Mesendoderm (in vitro differentiated cells): ENCODE results near the gene OR1S2.

Experiments used
- DNase-seq: peaks from one replicate; pipeline ENCODE4 v3.0.0; 2013
- H2AK5ac ChIP-seq: 2 replicates; pipeline ENCODE4 v1.6.1; 2013; ENCODE audit warnings: low read length, inconsistent platforms
- H2BK120ac ChIP-seq: 2 replicates; pipeline ENCODE4 v1.6.1; 2013; ENCODE audit warnings: low read depth, mild to moderate bottlenecking, low read length, moderate library complexity, mixed read lengths
- H2BK15ac ChIP-seq: replicated peaks from 2 replicates; pipeline ENCODE4 v1.6.1; 2013; ENCODE audit warnings: low read depth, mild to moderate bottlenecking, moderate library complexity
- H2BK5ac ChIP-seq: 2 replicates; pipeline ENCODE4 v1.6.1; 2013; ENCODE audit warnings: low read length, inconsistent platforms
- H3K18ac ChIP-seq: 2 replicates; pipeline ENCODE4 v1.6.1; 2013; ENCODE audit warnings: mild to moderate bottlenecking, low read length, mixed read lengths
- H3K23ac ChIP-seq: one replicate; pipeline ENCODE4 v1.6.1; 2013; ENCODE audit warnings: low read length
- H3K27ac ChIP-seq: 2 replicates; pipeline ENCODE4 v1.5.1; 2013; ENCODE audit warnings: low read depth, mild to moderate bottlenecking, inconsistent platforms, low read length, moderate library complexity
- H3K27me3 ChIP-seq: 2 replicates; pipeline ENCODE4 v1.6.1; 2013; ENCODE audit warnings: low read length, control low read depth, mild to moderate bottlenecking, inconsistent platforms; ENCODE audit not compliant: insufficient read depth, poor library complexity
- H3K36me3 ChIP-seq: 2 replicates; pipeline ENCODE4 v1.6.1; 2013; ENCODE audit warnings: low read length, inconsistent platforms; ENCODE audit not compliant: control insufficient read depth, insufficient read depth
- H3K4ac ChIP-seq: one replicate; pipeline ENCODE4 v1.6.1; 2013; ENCODE audit warnings: low read depth, mild to moderate bottlenecking, low read length, moderate library complexity
- H3K4me1 ChIP-seq: 2 replicates; pipeline ENCODE4 v1.6.1; 2013; ENCODE audit warnings: low read depth, low read length, inconsistent platforms; ENCODE audit not compliant: control insufficient read depth
- H3K4me2 ChIP-seq: 2 replicates; pipeline ENCODE4 v1.6.1; 2013; ENCODE audit warnings: low read length
- H3K4me3 ChIP-seq: 2 replicates; pipeline ENCODE4 v1.5.1; 2013; ENCODE audit warnings: mild to moderate bottlenecking, low read length
- H3K56ac ChIP-seq: one replicate; pipeline ENCODE4 v1.6.1; 2013; ENCODE audit warnings: low read length
- H3K79me1 ChIP-seq: 2 replicates; pipeline ENCODE4 v1.6.1; 2013; ENCODE audit warnings: low read length, inconsistent platforms
- H3K79me2 ChIP-seq: 2 replicates; pipeline ENCODE4 v1.6.1; 2013; ENCODE audit warnings: mild to moderate bottlenecking, low read length; ENCODE audit not compliant: control insufficient read depth, insufficient read depth
- H3K9ac ChIP-seq: 2 replicates; pipeline ENCODE4 v1.6.1; 2013; ENCODE audit warnings: low read length, inconsistent platforms
- H4K5ac ChIP-seq: one replicate; pipeline ENCODE4 v1.6.1; 2013; ENCODE audit warnings: low read length
- H4K8ac ChIP-seq: one replicate; pipeline ENCODE4 v1.6.1; 2013; ENCODE audit warnings: low read depth, mild to moderate bottlenecking, control low read depth, low read length, moderate library complexity
- WGBS: extraction: QIAGEN DNeasy Blood & Tissue Kit; methylation state at CpG from one replicate; pipeline ENCODE4 v1.1.7; 2013; ENCODE audit warnings: low lambda C conversion rate, missing lambda C conversion rate; ENCODE audit not compliant: insufficient coverage; ENCODE audit errors: extremely low coverage; 5-methylcytosine and 5-hydroxymethylcytosine counted together

The OR1S2 gene

GRCh38 chr11:58179648-58180047 is 24.3 kb downstream of the OR1S2 start:
- Histone ChIP-seq H2BK5ac (no peak overlapping the region), H3K23ac (no peak overlapping the region), H3K4me2 (no peak overlapping the region), H3K4ac (no peak overlapping the region), H4K5ac (no peak overlapping the region), H3K27ac (no peak overlapping the region), H3K56ac (no peak overlapping the region), H3K36me3 (no peaks in the 10 kb centered on the region), H3K4me1 (no peaks in the 10 kb centered on the region), H3K4me3 (no peak overlapping the region), H3K79me2 (no peaks in the 10 kb centered on the region), H2AK5ac (no peak overlapping the region), H3K27me3 (no peaks in the 10 kb centered on the region), H3K18ac (no peak overlapping the region), H4K8ac (no peak overlapping the region), H2BK15ac (no peak overlapping the region), H2BK120ac (no peak overlapping the region), H3K9ac (no peak overlapping the region), H3K79me1 (no peaks in the 10 kb centered on the region)
- DNase-seq, result no peak
- no CpG with 5 or more reads among the region's 7 CpGs for WGBS

- H2BK15ac ChIP-seq, result no peak overlapping the region
- no peaks in the 10 kb centered on the region for H3K79me1 ChIP-seq
- no peak overlapping the region for H2BK120ac ChIP-seq
- no peak overlapping the region for H3K27ac ChIP-seq
- H4K8ac ChIP-seq, result no peak overlapping the region
- H3K27me3 ChIP-seq, result no peaks in the 10 kb centered on the region
- H3K36me3 ChIP-seq, result no peaks in the 10 kb centered on the region
- no peak overlapping the region for H2BK5ac ChIP-seq
- no peak overlapping the region for H2AK5ac ChIP-seq
- no peaks in the 10 kb centered on the region for H3K79me2 ChIP-seq
- no peak overlapping the region for H4K5ac ChIP-seq
- H3K4me1 ChIP-seq, result no peaks in the 10 kb centered on the region
- no peak overlapping the region for H3K23ac ChIP-seq
- H3K4ac ChIP-seq, result no peak overlapping the region
- no peak for DNase-seq
- no peak overlapping the region for H3K9ac ChIP-seq
- no CpG with 5 or more reads among the region's 6 CpGs for WGBS
- no peak overlapping the region for H3K18ac ChIP-seq
- H3K4me2 ChIP-seq, result no peak overlapping the region
- H3K4me3 ChIP-seq, result no peak overlapping the region
- no peak overlapping the region for H3K56ac ChIP-seq
These were observed 25.5 kb downstream of the OR1S2 start for GRCh38 chr11:58178444-58178843.

- no peak overlapping the region for H3K4me3 ChIP-seq
- H4K5ac ChIP-seq, result no peak overlapping the region
- no peak overlapping the region for H3K56ac ChIP-seq
- no peak overlapping the region for H3K23ac ChIP-seq
- H3K4me2 ChIP-seq, result no peak overlapping the region
- H2AK5ac ChIP-seq, result no peak overlapping the region
- H3K18ac ChIP-seq, result no peak overlapping the region
- H3K36me3 ChIP-seq, result no peaks in the 10 kb centered on the region
- no peak for DNase-seq
- no peak overlapping the region for H2BK120ac ChIP-seq
- no peak overlapping the region for H3K4ac ChIP-seq
- H3K27me3 ChIP-seq, result no peaks in the 10 kb centered on the region
- H3K79me2 ChIP-seq, result no peaks in the 10 kb centered on the region
- no peak overlapping the region for H2BK5ac ChIP-seq
- no peak overlapping the region for H3K9ac ChIP-seq
- no peak overlapping the region for H4K8ac ChIP-seq
- no CpG with 5 or more reads among the region's 5 CpGs for WGBS
- H3K4me1 ChIP-seq, result no peaks in the 10 kb centered on the region
- H2BK15ac ChIP-seq, result no peak overlapping the region
- no peaks in the 10 kb centered on the region for H3K79me1 ChIP-seq
- no peak overlapping the region for H3K27ac ChIP-seq
These were observed 26.4 kb downstream of the OR1S2 start for GRCh38 chr11:58177409-58178054.

- no peak overlapping the region for H2BK15ac ChIP-seq
- H3K27ac ChIP-seq, result no peak overlapping the region
- H3K79me2 ChIP-seq, result no peaks in the 10 kb centered on the region
- no peaks in the 10 kb centered on the region for H3K36me3 ChIP-seq
- no peaks in the 10 kb centered on the region for H3K4me1 ChIP-seq
- no peaks in the 10 kb centered on the region for H3K79me1 ChIP-seq
- H3K4ac ChIP-seq, result no peak overlapping the region
- no peak overlapping the region for H2BK120ac ChIP-seq
- no peak overlapping the region for H3K23ac ChIP-seq
- H4K5ac ChIP-seq, result no peak overlapping the region
- H3K9ac ChIP-seq, result no peak overlapping the region
- no peak overlapping the region for H3K56ac ChIP-seq
- no peak overlapping the region for H3K4me2 ChIP-seq
- H2AK5ac ChIP-seq, result no peak overlapping the region
- H3K4me3 ChIP-seq, result no peak overlapping the region
- H3K18ac ChIP-seq, result no peak overlapping the region
- no peak overlapping the region for H4K8ac ChIP-seq
- H3K27me3 ChIP-seq, result no peaks in the 10 kb centered on the region
- H2BK5ac ChIP-seq, result no peak overlapping the region
- DNase-seq, result no peak
- no CpG with 5 or more reads among the region's 7 CpGs for WGBS
These were observed 38.3 kb downstream of the OR1S2 start for GRCh38 chr11:58165504-58166106.

- H3K18ac ChIP-seq, result no peak overlapping the region
- H3K79me1 ChIP-seq, result no peaks in the 10 kb centered on the region
- H4K8ac ChIP-seq, result no peak overlapping the region
- H3K4me3 ChIP-seq, result no peak overlapping the region
- no peak overlapping the region for H3K27ac ChIP-seq
- H3K4ac ChIP-seq, result no peak overlapping the region
- H2BK120ac ChIP-seq, result no peak overlapping the region
- H3K27me3 ChIP-seq, result no peaks in the 10 kb centered on the region
- H3K9ac ChIP-seq, result no peak overlapping the region
- no peak for DNase-seq
- H2BK5ac ChIP-seq, result no peak overlapping the region
- H3K4me1 ChIP-seq, result no peaks in the 10 kb centered on the region
- H3K23ac ChIP-seq, result no peak overlapping the region
- no CpG with 5 or more reads among the region's 1 CpG for WGBS
- H4K5ac ChIP-seq, result no peak overlapping the region
- H3K79me2 ChIP-seq, result no peaks in the 10 kb centered on the region
- H2BK15ac ChIP-seq, result no peak overlapping the region
- no peak overlapping the region for H3K4me2 ChIP-seq
- no peak overlapping the region for H3K56ac ChIP-seq
- no peak overlapping the region for H2AK5ac ChIP-seq
- H3K36me3 ChIP-seq, result no peaks in the 10 kb centered on the region
These were observed 39.0 kb downstream of the OR1S2 start for GRCh38 chr11:58164990-58165389.

GRCh38 chr11:58164389-58164788 is 39.6 kb downstream of the OR1S2 start:
- H3K27ac ChIP-seq, result no peak overlapping the region
- no peaks in the 10 kb centered on the region for H3K79me1 ChIP-seq
- no peaks in the 10 kb centered on the region for H3K4me1 ChIP-seq
- no CpG with 5 or more reads among the region's 4 CpGs for WGBS
- H3K4me2 ChIP-seq, result no peak overlapping the region
- H3K36me3 ChIP-seq, result no peaks in the 10 kb centered on the region
- H3K23ac ChIP-seq, result no peak overlapping the region
- no peak overlapping the region for H2BK120ac ChIP-seq
- H4K8ac ChIP-seq, result no peak overlapping the region
- H3K4me3 ChIP-seq, result no peak overlapping the region
- H3K4ac ChIP-seq, result no peak overlapping the region
- H2AK5ac ChIP-seq, result no peak overlapping the region
- no peaks in the 10 kb centered on the region for H3K79me2 ChIP-seq
- H2BK15ac ChIP-seq, result no peak overlapping the region
- H3K9ac ChIP-seq, result no peak overlapping the region
- H3K56ac ChIP-seq, result no peak overlapping the region
- H3K18ac ChIP-seq, result no peak overlapping the region
- no peaks in the 10 kb centered on the region for H3K27me3 ChIP-seq
- no peak overlapping the region for H4K5ac ChIP-seq
- H2BK5ac ChIP-seq, result no peak overlapping the region
- no peak for DNase-seq
